Activated naive CD4-positive, alpha-beta T cell treated with anti-CD3 and anti-CD28 coated beads, Interleukin-2, amount 50 U/mL, for 24 hours (primary cell): ENCODE measurements around the gene ADRA1B.
"Not testable (repeated sequence)": the region's sequence is repeated elsewhere in the genome, so short reads cannot be mapped to it uniquely, and the experiment has no call there.

Source experiments
- H3K27ac Mint-ChIP-seq: one replicate; pipeline ENCODE4 v1.8.0; 2021; ENCODE audit warnings: mild to moderate bottlenecking, mixed read lengths
- H3K27me3 Mint-ChIP-seq: one replicate; pipeline ENCODE4 v1.8.0; 2021; ENCODE audit warnings: mixed read lengths
- H3K36me3 Mint-ChIP-seq: one replicate; pipeline ENCODE4 v1.8.0; 2021; ENCODE audit warnings: mixed read lengths
- H3K4me1 Mint-ChIP-seq: one replicate; pipeline ENCODE4 v1.8.0; 2021; ENCODE audit warnings: mixed read lengths
- H3K4me3 Mint-ChIP-seq: one replicate; pipeline ENCODE4 v1.8.0; 2021; ENCODE audit warnings: mild to moderate bottlenecking, mixed read lengths
- H3K9me3 Mint-ChIP-seq: one replicate; pipeline ENCODE4 v1.8.0; 2021; ENCODE audit warnings: mixed read lengths

Gene ADRA1B

DNA sequence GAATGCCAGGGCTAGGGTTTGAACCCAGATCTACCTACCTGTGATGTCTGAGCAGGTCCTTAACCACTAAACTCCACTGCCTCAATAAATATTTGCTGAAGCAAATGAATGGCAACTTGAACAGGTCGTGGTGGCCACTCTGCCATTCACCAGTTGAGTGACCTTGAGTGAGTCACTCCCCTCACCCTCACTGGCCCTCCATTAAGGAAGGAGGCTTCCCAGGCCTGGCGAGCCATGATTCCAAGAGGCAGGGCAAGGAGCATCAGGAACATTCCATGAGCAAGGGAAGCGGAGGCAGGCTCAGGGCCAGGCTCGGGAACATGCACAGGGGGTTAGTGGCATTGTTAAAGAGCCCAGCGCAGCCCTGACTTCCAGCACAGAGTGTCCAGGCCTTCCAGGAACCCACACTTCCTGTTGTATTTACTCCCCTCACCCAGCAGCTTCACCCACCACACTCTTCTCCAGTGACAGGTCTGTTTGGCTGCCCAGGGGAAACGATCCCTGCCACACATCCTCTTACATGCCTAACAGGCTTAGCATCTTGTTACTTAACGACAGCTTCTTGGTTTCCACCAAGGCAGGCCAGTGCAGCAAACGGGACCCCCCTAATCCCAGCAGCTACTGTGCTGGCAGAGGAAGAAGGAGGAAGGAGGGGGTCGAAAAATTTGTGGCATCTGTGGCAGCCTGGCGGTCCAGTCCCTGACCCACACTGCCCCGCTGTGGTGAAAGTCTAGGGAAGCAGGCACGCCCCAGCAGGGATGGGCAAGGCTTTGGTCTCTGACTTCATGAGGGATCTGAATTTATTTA lies 49.0 kb downstream of the ADRA1B start:
- H3K27ac Mint-ChIP-seq: no peak overlapping the region
- H3K4me3 Mint-ChIP-seq: no peak overlapping the region
- H3K36me3 Mint-ChIP-seq: no peaks in the 10 kb centered on the region
- H3K9me3 Mint-ChIP-seq: no peaks in the 10 kb centered on the region
- H3K4me1 Mint-ChIP-seq: no peaks in the 10 kb centered on the region
- H3K27me3 Mint-ChIP-seq: peaks cover 25% of the 10 kb centered on the region

DNA sequence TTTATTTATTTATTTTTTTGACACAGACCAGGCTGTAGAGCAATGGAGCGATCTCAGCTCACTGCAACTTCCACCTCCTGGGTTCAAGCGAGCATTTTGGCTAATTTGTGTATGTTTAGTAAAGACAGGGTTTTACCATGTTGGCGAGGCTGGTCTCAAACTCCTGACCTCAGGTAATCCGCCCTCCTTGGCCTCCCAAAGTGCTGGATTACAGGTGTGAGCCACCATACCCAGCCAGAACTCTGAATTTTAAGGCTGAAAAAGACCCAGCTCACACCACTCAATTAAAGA lies 49.5 kb downstream of the ADRA1B start:
- not testable (repeated sequence) for H3K36me3 Mint-ChIP-seq, H3K9me3 Mint-ChIP-seq, H3K4me1 Mint-ChIP-seq, H3K27ac Mint-ChIP-seq, H3K4me3 Mint-ChIP-seq
- peaks cover 28% of the 10 kb centered on the region for H3K27me3 Mint-ChIP-seq

DNA sequence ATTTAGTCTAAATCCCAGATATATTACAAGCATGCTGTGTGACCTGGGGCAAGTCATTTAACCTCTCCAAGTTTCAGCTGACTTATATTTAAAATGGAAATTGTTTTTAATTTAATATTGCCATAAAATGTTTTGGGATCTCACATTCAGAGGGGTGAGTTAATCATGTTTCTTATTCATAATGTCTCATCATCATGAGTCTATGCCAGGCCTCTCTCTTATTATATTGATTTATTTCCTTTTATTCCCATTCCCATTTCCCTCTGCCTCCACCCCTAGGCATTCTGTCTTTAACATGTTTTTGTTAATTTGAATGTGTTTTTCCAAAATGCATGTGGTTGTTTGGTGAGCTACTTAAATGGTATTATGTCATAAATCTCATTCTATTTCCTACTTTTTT lies 53.7 kb downstream of the ADRA1B start:
- H3K27ac Mint-ChIP-seq: no peak overlapping the region
- H3K4me3 Mint-ChIP-seq: no peak overlapping the region
- peaks cover 56% of the 10 kb centered on the region for H3K27me3 Mint-ChIP-seq
- H3K4me1 Mint-ChIP-seq: peaks cover 11% of the 10 kb centered on the region
- no peaks in the 10 kb centered on the region for H3K9me3 Mint-ChIP-seq
- no peaks in the 10 kb centered on the region for H3K36me3 Mint-ChIP-seq

DNA sequence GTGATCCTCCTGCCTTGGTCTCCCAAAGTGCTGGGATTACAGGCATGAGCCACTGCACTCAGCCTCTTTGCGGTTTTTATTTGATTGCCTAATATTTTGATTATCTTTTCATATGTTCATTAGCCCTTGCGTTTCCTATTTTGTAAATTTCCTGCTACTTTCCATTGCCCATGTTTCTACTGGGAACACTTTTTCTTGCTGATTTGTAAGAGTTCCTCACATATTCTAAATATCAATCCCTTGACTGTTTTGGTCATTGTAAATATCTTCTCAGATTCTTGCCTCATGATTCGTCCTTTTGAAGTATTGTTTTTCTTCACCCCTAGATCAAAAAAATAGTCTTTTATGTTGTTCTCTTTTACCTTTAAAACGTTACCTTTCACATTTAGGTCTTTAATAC lies 54.8 kb downstream of the ADRA1B start:
- H3K9me3 Mint-ChIP-seq: no peaks in the 10 kb centered on the region
- no peaks in the 10 kb centered on the region for H3K36me3 Mint-ChIP-seq
- peaks cover 54% of the 10 kb centered on the region for H3K27me3 Mint-ChIP-seq
- peaks cover 11% of the 10 kb centered on the region for H3K4me1 Mint-ChIP-seq
- H3K4me3 Mint-ChIP-seq: no peak overlapping the region
- no peak overlapping the region for H3K27ac Mint-ChIP-seq

GRCh38 chr5:159971514-159971913 lies 55.2 kb downstream of the ADRA1B start:
- H3K4me3 Mint-ChIP-seq: peak overlapping the region; percentile 63
- no peaks in the 10 kb centered on the region for H3K36me3 Mint-ChIP-seq
- H3K27ac Mint-ChIP-seq: no peak overlapping the region
- H3K4me1 Mint-ChIP-seq: peaks cover 11% of the 10 kb centered on the region
- H3K9me3 Mint-ChIP-seq: no peaks in the 10 kb centered on the region
- H3K27me3 Mint-ChIP-seq: peaks cover 51% of the 10 kb centered on the region

- no peaks in the 10 kb centered on the region for H3K9me3 Mint-ChIP-seq
- H3K27ac Mint-ChIP-seq: no peak overlapping the region
- no peak overlapping the region for H3K4me3 Mint-ChIP-seq
- H3K27me3 Mint-ChIP-seq: peaks cover 49% of the 10 kb centered on the region
- peaks cover 11% of the 10 kb centered on the region for H3K4me1 Mint-ChIP-seq
- no peaks in the 10 kb centered on the region for H3K36me3 Mint-ChIP-seq
Observed at GRCh38 chr5:159971931-159972461, 55.7 kb downstream of the ADRA1B start.

DNA sequence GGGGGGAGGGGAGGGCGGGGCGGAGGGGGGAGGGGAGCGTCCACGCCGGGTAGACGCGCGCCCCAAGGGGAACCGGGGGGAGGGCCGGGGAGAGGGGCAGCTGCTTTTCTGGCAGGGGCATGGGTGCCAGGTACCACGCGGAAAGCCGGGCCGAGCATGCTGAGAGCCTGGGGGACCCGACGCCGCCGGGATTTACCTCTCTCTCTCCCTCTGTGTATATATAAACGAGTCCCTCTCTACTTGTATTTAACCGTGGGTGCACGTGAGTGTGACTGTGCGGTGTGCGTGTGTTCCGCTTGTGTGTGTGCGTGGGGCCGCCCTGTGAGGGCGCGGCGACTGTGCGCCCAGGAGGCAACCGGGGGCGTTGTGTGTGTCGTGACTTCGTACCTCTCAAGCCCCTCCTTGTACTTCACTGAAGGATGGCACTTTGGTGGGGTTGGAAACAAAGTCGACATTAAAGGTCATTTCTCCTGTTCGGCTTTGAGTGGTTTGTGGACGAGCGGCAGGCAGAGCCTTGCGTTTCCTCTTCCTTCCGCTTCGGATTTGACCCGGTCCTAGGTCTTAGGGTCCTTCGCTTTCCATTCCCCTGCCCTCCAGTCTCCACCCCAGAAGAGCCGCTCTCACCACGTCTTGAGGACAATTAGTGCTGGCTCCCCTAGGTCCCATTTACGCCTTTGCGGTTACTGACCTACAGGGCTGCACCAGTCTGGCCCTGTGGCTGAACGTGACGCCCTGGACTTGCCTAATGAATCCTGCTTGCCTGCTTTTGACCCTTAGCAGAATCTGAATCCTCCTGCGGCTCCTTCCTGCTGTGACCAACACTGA lies 56.5 kb downstream of the ADRA1B start:
- Mint-ChIP-seq H3K4me3 (peak overlapping the region; percentile 77), H3K27me3 (peaks cover 46% of the 10 kb centered on the region), H3K4me1 (peaks cover 11% of the 10 kb centered on the region), H3K36me3 (no peaks in the 10 kb centered on the region), H3K27ac (no peak overlapping the region), H3K9me3 (no peaks in the 10 kb centered on the region)

GRCh38 chr5:159975462-159976019 lies 59.3 kb downstream of the ADRA1B start:
- Mint-ChIP-seq H3K27ac (no peak overlapping the region), H3K36me3 (no peaks in the 10 kb centered on the region), H3K4me1 (peaks cover 11% of the 10 kb centered on the region), H3K9me3 (no peaks in the 10 kb centered on the region), H3K4me3 (no peak overlapping the region), H3K27me3 (peaks cover 40% of the 10 kb centered on the region)

DNA sequence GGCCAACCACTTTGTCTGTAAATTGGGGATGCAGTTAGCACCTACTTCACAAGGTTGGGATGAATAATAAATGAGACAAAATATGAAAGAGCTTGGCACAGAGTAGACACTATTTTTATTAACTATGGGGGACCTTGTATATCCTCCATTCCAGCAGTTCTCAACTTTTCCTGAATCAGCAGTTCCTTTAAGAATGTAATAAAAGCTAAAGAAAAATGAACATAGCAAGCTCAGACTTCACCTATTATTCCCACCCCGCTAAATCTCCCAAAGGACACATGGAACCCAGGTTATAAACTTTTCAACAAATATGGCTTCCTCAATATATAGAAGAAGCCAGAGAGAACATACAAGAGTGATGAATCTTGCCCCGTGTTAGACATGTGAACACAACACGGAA lies 60.6 kb downstream of the ADRA1B start:
- H3K36me3 Mint-ChIP-seq: no peaks in the 10 kb centered on the region
- H3K27me3 Mint-ChIP-seq: peaks cover 33% of the 10 kb centered on the region
- no peak overlapping the region for H3K27ac Mint-ChIP-seq
- peaks cover 7% of the 10 kb centered on the region for H3K4me1 Mint-ChIP-seq
- H3K4me3 Mint-ChIP-seq: no peak overlapping the region
- H3K9me3 Mint-ChIP-seq: no peaks in the 10 kb centered on the region

DNA sequence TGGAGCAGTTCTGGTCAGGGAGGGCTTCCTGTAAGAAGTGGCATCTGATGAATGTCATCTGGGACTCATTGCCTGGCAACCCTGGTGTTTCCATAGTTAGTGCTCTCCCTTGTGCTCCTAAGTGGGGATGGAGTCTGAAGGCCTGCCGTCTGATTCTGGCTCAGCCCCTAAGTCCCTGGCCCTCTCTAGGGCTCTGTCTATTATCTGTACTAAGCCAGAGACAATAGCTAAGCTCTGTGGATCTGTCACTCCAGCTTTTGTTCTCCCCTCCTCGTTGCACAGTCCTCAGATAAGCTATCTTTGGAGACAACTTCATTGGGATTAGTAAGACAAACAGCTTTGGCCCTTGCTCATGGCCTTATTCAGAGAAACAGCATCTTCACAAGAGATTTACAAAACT lies 62.1 kb downstream of the ADRA1B start:
- Mint-ChIP-seq H3K36me3 (no peaks in the 10 kb centered on the region), H3K4me1 (no peaks in the 10 kb centered on the region), H3K27ac (no peak overlapping the region), H3K9me3 (no peaks in the 10 kb centered on the region), H3K4me3 (no peak overlapping the region), H3K27me3 (peaks cover 24% of the 10 kb centered on the region)

- Mint-ChIP-seq H3K4me3 (no peak overlapping the region), H3K9me3 (no peaks in the 10 kb centered on the region), H3K27ac (no peak overlapping the region), H3K36me3 (no peaks in the 10 kb centered on the region), H3K27me3 (peaks cover 9% of the 10 kb centered on the region), H3K4me1 (no peaks in the 10 kb centered on the region)
Observed at GRCh38 chr5:159982421-159983173, 66.3 kb downstream of the ADRA1B start.

DNA sequence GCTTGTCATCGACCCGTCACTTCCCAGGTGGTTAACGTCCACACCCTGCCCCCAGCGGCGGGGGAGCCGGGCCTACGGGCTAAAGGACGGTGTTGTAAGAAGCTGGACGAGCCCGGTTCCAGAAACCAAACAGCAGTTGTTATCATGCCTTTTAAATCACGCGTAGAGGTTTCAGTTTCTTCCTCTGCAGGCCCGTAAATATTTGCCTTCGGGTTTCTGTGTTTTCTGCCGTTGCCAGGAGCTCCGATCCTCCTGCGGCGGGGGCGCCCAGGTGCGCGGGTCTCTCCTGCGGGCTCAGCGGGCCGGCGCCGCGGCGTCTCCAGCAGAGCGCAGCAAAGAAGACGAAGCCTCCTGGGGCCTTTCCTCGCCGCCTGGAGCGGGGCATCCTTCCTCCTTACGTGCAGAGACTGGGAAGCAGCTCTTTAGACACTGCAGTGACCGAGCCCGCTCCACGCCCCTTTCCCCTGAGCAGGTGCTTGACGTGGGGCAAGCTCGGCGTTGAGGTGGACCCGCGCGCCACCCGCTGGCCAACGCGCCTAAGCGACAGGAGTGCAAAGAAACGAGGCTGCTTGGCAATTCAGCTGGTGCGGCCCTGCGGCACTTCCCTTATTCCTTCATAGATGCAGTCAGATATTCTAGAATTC lies 70.9 kb downstream of the ADRA1B start:
- H3K9me3 Mint-ChIP-seq: no peaks in the 10 kb centered on the region
- H3K36me3 Mint-ChIP-seq: no peaks in the 10 kb centered on the region
- H3K27me3 Mint-ChIP-seq: peaks cover 14% of the 10 kb centered on the region
- H3K27ac Mint-ChIP-seq: no peak overlapping the region
- H3K4me3 Mint-ChIP-seq: peak overlapping the region; percentile 73
- H3K4me1 Mint-ChIP-seq: no peaks in the 10 kb centered on the region

DNA sequence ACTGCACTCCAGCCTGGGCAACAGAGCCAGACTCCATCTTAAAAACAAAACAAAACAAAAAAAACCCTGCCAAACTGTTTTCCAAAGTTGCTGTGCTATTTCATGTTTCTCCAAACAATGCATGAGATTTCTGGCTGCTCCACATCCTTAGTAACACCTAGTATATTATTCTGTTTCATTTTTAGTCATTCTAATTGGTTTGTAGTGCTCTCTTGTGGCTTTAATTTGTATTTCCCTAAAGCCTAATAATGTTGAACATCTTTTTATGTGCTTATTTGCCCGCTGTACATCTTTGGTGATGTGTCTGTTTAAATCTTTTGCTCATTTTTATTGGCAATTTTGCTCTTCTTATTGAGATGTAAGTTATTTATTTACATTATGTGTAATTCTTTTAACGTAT lies 74.2 kb downstream of the ADRA1B start:
- Mint-ChIP-seq H3K27me3 (peaks cover 17% of the 10 kb centered on the region), H3K4me3 (no peak overlapping the region), H3K27ac (no peak overlapping the region), H3K36me3 (peaks cover 2% of the 10 kb centered on the region), H3K4me1 (no peaks in the 10 kb centered on the region), H3K9me3 (no peaks in the 10 kb centered on the region)

GRCh38 chr5:159992566-159992965 lies 76.3 kb downstream of the ADRA1B start:
- peaks cover 2% of the 10 kb centered on the region for H3K36me3 Mint-ChIP-seq
- H3K27ac Mint-ChIP-seq: no peak overlapping the region
- peaks cover 16% of the 10 kb centered on the region for H3K27me3 Mint-ChIP-seq
- no peaks in the 10 kb centered on the region for H3K9me3 Mint-ChIP-seq
- no peaks in the 10 kb centered on the region for H3K4me1 Mint-ChIP-seq
- H3K4me3 Mint-ChIP-seq: no peak overlapping the region

DNA sequence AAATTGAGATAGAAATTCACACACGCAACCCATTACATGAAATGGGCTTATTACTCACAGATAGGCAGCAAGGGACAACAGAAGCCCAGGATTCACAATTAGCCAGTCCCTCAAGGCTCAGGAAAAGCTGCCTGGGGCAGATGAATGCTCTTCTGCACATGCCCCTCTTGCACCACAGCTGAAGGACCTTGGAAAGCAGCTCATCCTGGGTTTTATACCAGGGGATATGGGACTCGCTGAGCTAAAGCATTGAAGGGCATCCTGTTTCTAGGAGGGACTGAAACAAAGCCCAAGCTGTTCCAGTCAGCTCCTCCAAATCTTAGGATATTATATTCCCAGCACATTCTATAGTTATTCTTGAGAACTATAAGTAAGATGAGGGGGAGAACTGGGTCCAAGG lies 76.9 kb downstream of the ADRA1B start:
- Mint-ChIP-seq H3K36me3 (peaks cover 2% of the 10 kb centered on the region), H3K9me3 (no peaks in the 10 kb centered on the region), H3K4me3 (no peak overlapping the region), H3K27me3 (peaks cover 14% of the 10 kb centered on the region), H3K4me1 (no peaks in the 10 kb centered on the region), H3K27ac (no peak overlapping the region)
